PFSK-1 (cell line): ENCODE results near the gene SYTL2.
A peak's percentile ranks its signal among the peaks of the same experiment; 100 is the strongest.

Source experiments
- FOXP2 ChIP-seq: optimal IDR thresholded peaks from 2 replicates; pipeline ENCODE3; 2011; ENCODE audit warnings: borderline replicate concordance, control low read depth, inconsistent platforms; ENCODE audit not compliant: insufficient read depth; ENCODE audit errors: extremely low read length, extremely low read depth
- POLR2AphosphoS5 ChIP-seq: IDR thresholded peaks from 2 replicates; pipeline ENCODE4 v1.6.1; 2012; ENCODE audit warnings: low read depth, mild to moderate bottlenecking, control low read depth, low read length, moderate library complexity
- REST ChIP-seq, 2 experiments: IDR thresholded peaks; 2 replicates each; pipeline versions ENCODE4 v1.6.1 to v1.8.0; 2011 to 2012; ENCODE audit warnings: low read depth in 2 of 2, low read length in 2 of 2, control low read depth in 1 of 2, inconsistent platforms in 1 of 2, mild to moderate bottlenecking in 1 of 2, moderate library complexity in 1 of 2; ENCODE audit not compliant: insufficient read depth in 1 of 2
- SIN3A ChIP-seq: IDR thresholded peaks from 2 replicates; pipeline ENCODE4 v1.6.1; 2012; ENCODE audit warnings: mild to moderate bottlenecking, low read length, moderate library complexity, borderline replicate concordance; ENCODE audit not compliant: insufficient read depth
- TAF1 ChIP-seq: IDR thresholded peaks from 2 replicates; pipeline ENCODE4 v1.6.1; 2012; ENCODE audit warnings: low read length, control low read depth, borderline replicate concordance; ENCODE audit not compliant: insufficient read depth

SYTL2 gene

GRCh38 chr11:85668157-85668556, 142.8 kb downstream of the SYTL2 start:
- TF ChIP-seq TAF1 (no peak), REST (IDR thresholded peaks at IDR 0.05; ENCODE audit: insufficient read depth in 1 of 2, low read depth in 2 of 2, low read length in 2 of 2) (no peak), POLR2AphosphoS5 (no peak), SIN3A (no peak), FOXP2 (no peak)

GRCh38 chr11:85666687-85667086, 144.3 kb downstream of the SYTL2 start:
- TF ChIP-seq REST (IDR thresholded peaks at IDR 0.05; ENCODE audit: insufficient read depth in 1 of 2, low read depth in 2 of 2, low read length in 2 of 2) = no peak
- no peak for TF ChIP-seq POLR2AphosphoS5
- no peak for TF ChIP-seq TAF1
- no peak for TF ChIP-seq SIN3A

- TF ChIP-seq FOXP2 (no peak), SIN3A (no peak), REST (IDR thresholded peaks at IDR 0.05; ENCODE audit: insufficient read depth in 1 of 2, low read depth in 2 of 2, low read length in 2 of 2) (no peak)
Measured at GRCh38 chr11:85665733-85666132, 145.2 kb downstream of the SYTL2 start.

- TF ChIP-seq TAF1 (peak; percentile 80), REST (IDR thresholded peaks at IDR 0.05; ENCODE audit: insufficient read depth in 1 of 2, low read depth in 2 of 2, low read length in 2 of 2) (no peak), FOXP2 (peak; percentile 60), POLR2AphosphoS5 (peak; percentile 98), SIN3A (peak; percentile 74; the same call in 1 of the 2 replicates)
Measured at GRCh38 chr11:85664615-85665481, 146.1 kb downstream of the SYTL2 start, which contains the start of gene CREBZF. Gene CREBZF, minus strand, starts transcription at chr11:85665129. Its CDS starts 254 bp downstream, at chr11:85664875.
